Stomach (tissue), 9 donors: ENCODE data around the gene HEPACAM. TPM values are rescaled to one million over a fixed set of nuclear protein-coding genes. Genes with fewer than 3 reads are reported as not detected.
"Not testable (repeated sequence)": the region's sequence is repeated elsewhere in the genome, so short reads cannot be mapped to it uniquely, and the experiment has no call there.

Experiments
- DNase-seq, 2 donors: peaks; one replicate each; pipeline versions ENCODE4 v3.0.0 to v3.0.0-alpha.2; 2013 to 2019
- H3K27ac ChIP-seq, 5 donors: fragments of 200-600 bp in 4 of 5; sonication (generic) in 4 of 5; one replicate each; pipeline ENCODE4 v1.5.1; 2013 to 2019; ENCODE audit warnings: mild to moderate bottlenecking in 1 of 5, moderate library complexity in 1 of 5
- H3K27me3 ChIP-seq, 3 donors: fragments of 200-600 bp; sonication (generic); one replicate each; pipeline ENCODE4 v1.5.1; 2017 to 2019; ENCODE audit warnings: mixed run types in 1 of 3
- H3K36me3 ChIP-seq, 4 donors: fragments of 200-600 bp; sonication (generic); 1 replicate in 3 of 4; 2 replicates in 1 of 4; pipeline ENCODE4 v1.5.1; 2016 to 2019
- H3K4me1 ChIP-seq, 4 donors: fragments of 200-600 bp; sonication (generic); one replicate each; pipeline ENCODE4 v1.5.1; 2016 to 2019
- H3K4me3 ChIP-seq, 4 donors: fragments of 200-600 bp; sonication (generic) in 3 of 4; one replicate each; pipeline ENCODE4 v1.5.1; 2016 to 2019; ENCODE audit warnings: mild to moderate bottlenecking in 1 of 4
- H3K9me3 ChIP-seq, 4 donors: fragments of 200-600 bp; sonication (generic); one replicate each; pipeline ENCODE4 v1.5.1; 2016 to 2019
- EP300 ChIP-seq: sonication (generic); formaldehyde crosslinking; IDR thresholded peaks from one replicate; pipeline ENCODE4 v1.6.1; 2017; ENCODE audit warnings: antibody characterized with exemption
- POLR2A ChIP-seq, 4 donors: fragments of 450-650 bp; IDR thresholded peaks; one replicate each; pipeline ENCODE4 v1.6.1; 2016; ENCODE audit warnings: antibody characterized with exemption in 4 of 4, control low read depth in 2 of 4, mild to moderate bottlenecking in 1 of 4, moderate library complexity in 1 of 4
- POLR2AphosphoS5 ChIP-seq, 3 donors: sonication (generic); formaldehyde crosslinking; IDR thresholded peaks; one replicate each; pipeline ENCODE4 v1.6.1; 2016; ENCODE audit warnings: antibody characterized with exemption in 3 of 3
- WGBS, 5 donors: extraction: QIAGEN DNeasy Blood & Tissue Kit in 3 of 5; methylation state at CpG; one replicate each; pipeline versions ENCODE4 v1.1.5 to v1.1.7; 2013 to 2018; 5-methylcytosine and 5-hydroxymethylcytosine counted together
- intact Hi-C: fragments of 100-400 bp; cut with DNase I; formaldehyde crosslinking; loops from one replicate; pipeline ENCODE4 v1.15.1; 2023; ENCODE audit warnings: low total_unique reads
- polyA plus RNA-seq, 3 donors: library from polyadenylated mRNA; stranded (reverse); fragments of 200-250 nt; gene quantifications; one replicate each; pipeline ENCODE4 v1.2.3, GENCODE V29; 2013
- total RNA-seq, 5 donors: library from RNA; depleted of rRNA; stranded (reverse); fragments of >200 nt; gene quantifications; one replicate each; pipeline versions ENCODE4 v1.1.0 to v1.2.3, GENCODE V29; 2014 to 2016
- TF ChIP-seq, protein P1 (sequence below), 7 experiments: fragments of 450-650 bp in 4 of 7; fragments of 200-600 bp in 3 of 7; sonication (generic) in 3 of 7; IDR thresholded peaks; one replicate each; pipeline ENCODE4 v1.5.1; 2016 to 2019; ENCODE audit warnings: antibody characterized with exemption in 7 of 7, control low read depth in 2 of 7, mild to moderate bottlenecking in 1 of 7
- donor health status: healthy with polysubstance abuse.
- donor health status: Bipolar disorder and iron deficiency.
- donor health status: healthy.

The HEPACAM gene
- total and polyA plus RNA-seq, 8 donors: 0.10 TPM; not detected in 7

DNA sequence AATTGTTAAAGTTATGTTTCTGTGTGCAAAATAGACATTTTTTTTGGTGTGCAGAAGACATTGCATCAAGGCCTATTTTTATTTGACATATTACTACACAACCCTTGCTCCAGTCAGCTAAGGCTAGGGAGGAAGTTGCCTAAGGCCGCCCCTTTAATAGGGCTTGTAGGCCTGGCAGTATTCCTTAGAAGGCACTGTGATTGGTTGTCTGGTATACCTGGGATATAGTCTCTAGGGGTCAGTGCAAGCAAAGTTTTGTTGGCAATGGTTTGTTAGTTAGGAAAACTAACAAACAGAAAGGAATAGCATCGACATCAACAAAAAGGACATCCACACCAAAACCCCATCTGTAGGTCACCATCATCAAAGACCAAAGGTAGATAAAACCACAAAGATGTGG lies 35.1 kb upstream of the HEPACAM start:
- DNase-seq: peak in 1 of 2 donors; percentile 20
- WGBS, 5 donors: 72 to 85% (median 78%) methylated on average over 2 of the region's 2 CpGs
- Histone ChIP-seq H3K27me3 (no peaks in the 10 kb centered on the region), H3K36me3 (no peaks in the 10 kb centered on the region), H3K4me3 (no peak overlapping the region), H3K27ac (no peak overlapping the region), H3K9me3 (no peaks in the 10 kb centered on the region), H3K4me1 (no peaks in the 10 kb centered on the region)
- intact Hi-C loops: no loop called here
- TF ChIP-seq, protein P1, sequence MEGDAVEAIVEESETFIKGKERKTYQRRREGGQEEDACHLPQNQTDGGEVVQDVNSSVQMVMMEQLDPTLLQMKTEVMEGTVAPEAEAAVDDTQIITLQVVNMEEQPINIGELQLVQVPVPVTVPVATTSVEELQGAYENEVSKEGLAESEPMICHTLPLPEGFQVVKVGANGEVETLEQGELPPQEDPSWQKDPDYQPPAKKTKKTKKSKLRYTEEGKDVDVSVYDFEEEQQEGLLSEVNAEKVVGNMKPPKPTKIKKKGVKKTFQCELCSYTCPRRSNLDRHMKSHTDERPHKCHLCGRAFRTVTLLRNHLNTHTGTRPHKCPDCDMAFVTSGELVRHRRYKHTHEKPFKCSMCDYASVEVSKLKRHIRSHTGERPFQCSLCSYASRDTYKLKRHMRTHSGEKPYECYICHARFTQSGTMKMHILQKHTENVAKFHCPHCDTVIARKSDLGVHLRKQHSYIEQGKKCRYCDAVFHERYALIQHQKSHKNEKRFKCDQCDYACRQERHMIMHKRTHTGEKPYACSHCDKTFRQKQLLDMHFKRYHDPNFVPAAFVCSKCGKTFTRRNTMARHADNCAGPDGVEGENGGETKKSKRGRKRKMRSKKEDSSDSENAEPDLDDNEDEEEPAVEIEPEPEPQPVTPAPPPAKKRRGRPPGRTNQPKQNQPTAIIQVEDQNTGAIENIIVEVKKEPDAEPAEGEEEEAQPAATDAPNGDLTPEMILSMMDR (IDR thresholded peaks at IDR 0.05): no peak
- TF ChIP-seq POLR2A (IDR thresholded peaks at IDR 0.05) (no peak), EP300 (no peak), POLR2AphosphoS5 (IDR thresholded peaks at IDR 0.05) (no peak)

DNA sequence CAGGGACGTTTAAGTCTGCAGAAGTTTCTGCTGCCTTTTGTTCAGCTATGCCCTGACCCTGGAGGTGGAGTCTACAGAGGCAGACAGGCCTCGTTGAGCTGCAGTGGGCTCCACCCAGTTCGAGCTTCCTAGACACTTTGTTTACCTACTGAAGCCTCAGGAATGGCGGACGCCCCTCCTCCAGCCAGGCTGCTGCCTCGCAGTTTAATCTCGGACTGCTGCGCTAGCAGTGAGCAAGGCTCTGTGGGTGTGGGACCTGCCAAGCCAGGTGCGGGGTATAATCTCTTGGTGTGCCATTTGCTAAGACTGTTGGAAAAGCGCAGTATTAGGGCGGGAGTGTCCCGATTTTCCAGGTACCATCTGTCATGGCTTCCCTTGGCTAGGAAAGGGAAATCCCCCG lies 32.4 kb upstream of the HEPACAM start:
- DNase-seq, H3K4me3 ChIP-seq, H3K27me3 ChIP-seq, H3K9me3 ChIP-seq, H3K27ac ChIP-seq, intact Hi-C loops, H3K4me1 ChIP-seq, H3K36me3 ChIP-seq: not testable (repeated sequence)
- WGBS, 5 donors: 76 to 90% (median 81%) methylated on average over 11 to 13 of the region's 13 CpGs

DNA sequence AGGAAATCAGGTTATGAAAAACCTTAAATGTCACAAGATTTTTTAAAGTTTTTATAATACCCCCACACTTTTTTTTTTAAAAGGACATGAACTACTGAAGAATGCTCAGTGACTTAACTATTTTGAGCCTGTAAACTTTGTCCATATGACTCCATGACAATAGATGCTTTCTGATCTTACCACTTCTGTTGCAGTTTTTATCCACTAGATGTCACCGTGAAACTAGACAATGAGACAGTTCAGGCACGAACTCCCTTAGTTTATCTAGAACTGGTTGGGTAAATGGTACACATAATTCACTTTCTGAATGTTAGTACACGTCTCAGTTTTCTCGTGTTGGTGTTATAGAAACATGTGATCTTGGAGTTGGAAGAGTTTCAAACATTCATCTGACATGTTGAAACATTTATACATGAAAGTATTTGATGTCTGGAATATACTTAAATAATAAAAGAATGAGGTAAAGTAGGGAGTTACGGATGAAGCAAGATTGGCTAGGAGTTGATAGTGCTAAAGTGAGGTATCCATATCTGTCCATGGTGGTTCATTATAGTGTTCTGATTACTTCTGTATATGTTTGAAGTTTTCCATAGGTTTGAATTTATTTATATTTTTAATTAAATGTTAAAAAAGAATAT lies 26.2 kb upstream of the HEPACAM start:
- H3K27ac ChIP-seq: no peak overlapping the region
- H3K36me3 ChIP-seq: no peaks in the 10 kb centered on the region
- H3K4me3 ChIP-seq: no peak overlapping the region
- DNase-seq: peak in 1 of 2 donors; percentile 89
- H3K4me1 ChIP-seq: no peaks in the 10 kb centered on the region
- WGBS, 5 donors: 18 to 20% (median 19%) methylated on average over 5 of the region's 5 CpGs
- intact Hi-C loops: no loop called here
- TF ChIP-seq POLR2AphosphoS5 (IDR thresholded peaks at IDR 0.05) (peak in 1 of 3 donors; percentile 37), POLR2A (IDR thresholded peaks at IDR 0.05) (no peak), EP300 (no peak)
- TF ChIP-seq, protein P1 (IDR thresholded peaks at IDR 0.05): peak in 5 of 7 experiments; percentile 41 to 83 (median 64)
- H3K27me3 ChIP-seq: no peaks in the 10 kb centered on the region
- no peaks in the 10 kb centered on the region for H3K9me3 ChIP-seq

DNA sequence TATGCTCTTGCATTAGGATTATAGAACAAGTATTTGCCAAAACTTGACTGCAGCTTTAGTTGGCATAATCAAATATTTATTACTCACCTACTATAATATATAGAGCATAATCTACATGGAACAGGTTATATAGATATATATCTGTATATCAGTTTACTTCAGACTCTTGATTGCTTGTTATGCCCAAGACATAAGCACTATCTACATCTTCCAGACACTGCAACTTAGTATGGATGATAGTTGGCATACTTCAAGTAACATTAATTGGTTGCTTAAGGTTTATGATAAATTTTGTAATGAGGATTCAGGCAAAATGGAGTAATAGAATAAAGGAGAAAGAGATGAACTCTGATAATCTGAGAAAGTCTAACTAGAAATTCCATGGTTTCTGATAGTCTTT lies 19.2 kb upstream of the HEPACAM start:
- TF ChIP-seq EP300 (no peak), POLR2A (IDR thresholded peaks at IDR 0.05) (no peak), POLR2AphosphoS5 (IDR thresholded peaks at IDR 0.05) (no peak)
- TF ChIP-seq, protein P1 (IDR thresholded peaks at IDR 0.05): no peak
- H3K4me1 ChIP-seq: peaks cover 7 to 16% (median 11%) of the 10 kb centered on the region in 4 donors
- H3K27ac ChIP-seq: no peak overlapping the region
- intact Hi-C loops: loop anchor here (10.0 kb wide), 1 partner anchor 170 kb away; no protein-coding TSS in a partner anchor
- DNase-seq: no peak
- H3K9me3 ChIP-seq: no peaks in the 10 kb centered on the region
- no peaks in the 10 kb centered on the region for H3K36me3 ChIP-seq
- H3K4me3 ChIP-seq: no peak overlapping the region
- no peaks in the 10 kb centered on the region for H3K27me3 ChIP-seq

DNA sequence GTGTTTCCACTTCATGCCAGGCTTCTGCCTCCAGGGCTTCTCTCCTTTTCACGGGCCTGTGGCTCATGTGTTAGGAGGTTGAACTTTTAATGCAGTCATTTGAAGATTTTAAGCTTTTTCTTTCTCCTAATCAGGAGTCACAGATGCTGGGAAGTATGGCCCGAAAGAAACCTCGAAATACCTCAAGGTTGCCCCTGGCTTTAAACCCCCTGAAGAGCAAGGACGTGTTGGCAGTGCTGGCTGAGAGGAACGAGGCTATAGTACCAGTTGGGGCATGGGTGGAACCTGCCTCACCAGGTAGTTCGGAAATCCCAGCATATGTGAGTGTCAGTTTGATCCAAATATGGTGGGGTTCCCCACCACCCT lies 18.7 kb upstream of the HEPACAM start:
- H3K9me3 ChIP-seq: peaks cover 0 to 2% (median 0%) of the 10 kb centered on the region in 4 donors
- peak overlapping the region; percentile 60 to 78 (median 75) for H3K4me3 ChIP-seq
- 30 to 39% (median 35%) methylated on average over 6 of the region's 6 CpGs for WGBS, 5 donors
- peak overlapping the region in 4 of 5 donors; percentile 78 to 89 (median 84) for H3K27ac ChIP-seq
- intact Hi-C loops: loop anchor here (10.0 kb wide), 1 partner anchor 170 kb away; no protein-coding TSS in a partner anchor
- H3K4me1 ChIP-seq: peaks cover 7 to 16% (median 11%) of the 10 kb centered on the region in 4 donors
- H3K36me3 ChIP-seq: no peaks in the 10 kb centered on the region
- no peaks in the 10 kb centered on the region for H3K27me3 ChIP-seq
- no peak for TF ChIP-seq POLR2AphosphoS5 (IDR thresholded peaks at IDR 0.05)
- TF ChIP-seq, protein P1 (IDR thresholded peaks at IDR 0.05): no peak
- TF ChIP-seq POLR2A (IDR thresholded peaks at IDR 0.05): no peak
- no peak for TF ChIP-seq EP300
- no peak for DNase-seq
